T1000 (cell line): Measurements from ENCODE around the gene AJM1.
"Not testable (repeated sequence)": the region's sequence is repeated elsewhere in the genome, so short reads cannot be mapped to it uniquely, and the experiment has no call there.

Source experiments
- DNase-seq: peaks from one replicate; lab custom pipeline; 2025; ENCODE audit warnings: mixed read lengths; lab: John Stamatoyannopoulos, UW

Gene AJM1

DNA sequence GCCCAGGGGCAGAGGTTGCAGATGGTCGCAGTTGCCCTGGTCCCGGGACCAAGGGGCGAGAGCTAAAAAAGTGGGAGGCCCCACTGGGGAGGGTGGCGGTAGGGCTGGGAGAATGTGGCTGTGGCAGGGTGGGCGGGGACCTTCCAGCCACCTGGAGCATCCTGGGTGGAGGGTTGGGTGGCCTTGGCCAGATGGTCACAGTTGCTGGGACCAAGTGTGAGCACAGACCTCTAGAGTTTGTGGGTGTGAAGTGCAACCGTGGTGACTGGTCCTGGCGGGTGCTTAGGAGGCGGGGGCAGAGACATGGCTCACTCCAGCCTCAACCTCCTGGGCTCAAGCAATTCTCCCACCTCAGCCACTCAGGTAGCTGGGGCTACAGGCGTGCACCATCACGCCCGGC lies 38.4 kb downstream of the AJM1 start:
- no peak for DNase-seq

- DNase-seq: peak; percentile 49
Observed at GRCh38 chr9:136881691-136882108, 39.4 kb downstream of the AJM1 start.

DNA sequence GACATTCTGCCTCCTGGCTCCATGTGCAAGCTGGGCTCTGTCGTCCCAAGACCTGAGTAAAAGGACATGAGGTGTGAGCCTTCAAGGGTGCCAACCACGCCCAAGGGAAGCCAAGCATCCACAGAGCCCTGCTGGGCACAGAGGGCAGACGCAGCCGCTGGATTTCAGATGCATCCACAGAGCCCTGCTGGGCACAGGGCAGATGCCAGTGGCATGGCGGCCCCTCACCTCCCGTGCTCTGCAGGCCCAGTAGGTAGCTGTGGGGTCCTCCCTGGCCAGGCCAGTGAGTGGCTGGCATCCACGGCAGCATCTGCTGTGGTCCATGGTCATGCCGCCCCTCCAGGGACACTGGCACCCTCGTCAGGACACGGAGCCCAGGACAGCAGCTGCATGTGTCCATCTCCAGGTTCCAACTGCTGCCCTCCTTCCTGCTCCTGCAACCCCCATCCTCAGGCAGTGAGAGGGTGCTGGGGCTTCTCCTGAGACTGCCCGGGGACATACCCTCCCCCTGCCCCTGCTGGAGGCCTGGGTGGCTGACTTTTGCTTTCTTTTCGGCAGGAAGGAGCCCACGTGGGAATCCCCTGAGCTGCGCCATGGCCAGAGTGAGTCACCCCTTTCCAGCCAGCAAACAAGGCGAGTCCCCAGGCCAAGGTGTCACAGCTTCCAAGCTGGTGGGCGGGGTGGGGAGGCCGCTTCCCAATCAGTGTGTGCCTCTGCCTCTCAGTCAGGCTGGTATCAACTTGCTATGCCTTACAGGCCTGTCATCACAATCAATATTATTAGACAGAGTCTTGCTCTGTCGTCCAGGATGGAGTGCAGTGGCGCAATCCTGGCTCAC lies 40.0 kb downstream of the AJM1 start:
- DNase-seq: peak; percentile 82

DNA sequence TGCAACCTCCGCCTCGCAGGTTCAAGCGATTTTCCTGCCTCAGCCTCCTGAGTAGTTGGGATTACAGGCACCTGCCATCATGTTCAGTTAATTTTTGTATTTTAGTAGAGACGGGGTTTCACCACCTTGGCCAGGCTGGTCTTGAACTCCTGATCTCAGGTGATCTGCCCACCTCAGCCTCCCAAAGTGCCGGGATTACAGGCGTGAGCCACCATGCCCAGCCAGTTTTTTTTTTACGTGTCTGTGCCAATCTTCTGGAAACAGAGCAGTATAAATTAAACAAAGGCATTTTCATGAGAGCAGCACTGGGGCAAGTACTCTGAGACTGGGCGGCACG lies 40.6 kb downstream of the AJM1 start:
- not testable (repeated sequence) for DNase-seq

DNA sequence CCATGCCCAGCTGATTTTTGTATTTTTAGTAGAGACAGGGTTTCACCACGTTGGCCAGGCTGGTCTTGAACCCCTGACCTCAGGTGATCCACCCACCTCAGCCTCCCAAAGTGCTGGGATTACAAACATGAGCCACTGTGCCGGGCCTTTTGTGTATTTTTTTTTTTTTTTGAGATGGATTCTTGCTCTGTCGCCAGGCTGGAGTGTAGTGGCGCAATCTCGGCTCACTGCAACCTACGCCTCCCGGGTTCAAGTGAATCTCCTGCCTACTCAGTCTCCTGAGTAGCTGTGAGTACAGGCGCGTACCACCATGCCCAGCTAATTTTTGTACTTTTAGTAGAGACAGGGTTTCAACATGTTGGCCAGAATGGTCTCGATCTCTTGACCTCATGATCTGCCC lies 41.4 kb downstream of the AJM1 start:
- not testable (repeated sequence) for DNase-seq

- peak; percentile 96 for DNase-seq
Observed at GRCh38 chr9:136885950-136886578, 43.8 kb downstream of the AJM1 start, which contains the start of gene TRAF2. Gene TRAF2 (plus strand): TSS chr9:136886516. CDS start chr9:136898741, 12,225 bp downstream.

GRCh38 chr9:136886610-136887597 lies 44.6 kb downstream of the AJM1 start:
- DNase-seq: no peak

- no peak for DNase-seq
Observed at GRCh38 chr9:136888454-136888853, 46.2 kb downstream of the AJM1 start.

DNA sequence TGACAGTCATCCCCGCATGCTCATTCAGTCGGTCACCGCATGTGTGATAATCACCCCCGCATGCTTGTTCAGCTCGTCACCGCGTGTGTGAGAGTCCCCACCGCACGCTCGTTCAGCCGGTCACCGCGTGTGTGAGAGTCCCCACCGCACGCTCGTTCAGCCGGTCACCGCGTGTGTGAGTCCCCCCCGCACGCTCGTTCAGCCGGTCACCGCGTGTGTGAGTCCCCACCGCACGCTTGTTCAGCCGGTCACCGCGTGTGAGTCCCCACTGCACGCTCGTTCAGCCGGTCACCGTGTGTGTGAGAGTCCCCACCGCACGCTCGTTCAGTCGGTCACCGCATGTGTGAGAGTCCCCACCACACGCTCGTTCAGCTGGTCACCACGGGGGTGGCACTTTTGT lies 47.6 kb downstream of the AJM1 start:
- no peak for DNase-seq

- no peak for DNase-seq
Observed at GRCh38 chr9:136890661-136891060, 48.4 kb downstream of the AJM1 start.
